NCI-H2171 treated with DMSO at 0.1 percent for 48 hours (cell line): ENCODE measurements around the gene AATK.
A peak's percentile ranks its signal among the peaks of the same experiment; 100 is the strongest.

Experiments used
- DNase-seq: peaks from one replicate; lab custom pipeline; 2025; lab: John Stamatoyannopoulos, UW

The AATK gene

GRCh38 chr17:81127133-81127455 lies 38.9 kb downstream of the AATK start:
- no peak for DNase-seq

GRCh38 chr17:81126281-81127132 lies 39.5 kb downstream of the AATK start:
- no peak for DNase-seq

GRCh38 chr17:81125573-81126081 lies 40.4 kb downstream of the AATK start:
- peak; percentile 35 for DNase-seq

GRCh38 chr17:81124377-81124776 lies 41.6 kb downstream of the AATK start:
- DNase-seq: no peak

- no peak for DNase-seq
Observed at GRCh38 chr17:81123052-81124048, 42.7 kb downstream of the AATK start.

- DNase-seq: no peak
Observed at GRCh38 chr17:81121841-81122733, 43.9 kb downstream of the AATK start.

- DNase-seq: no peak
Observed at GRCh38 chr17:81120695-81121621, 45.1 kb downstream of the AATK start.

- no peak for DNase-seq
Observed at GRCh38 chr17:81120149-81120484, 45.9 kb downstream of the AATK start.

GRCh38 chr17:81119223-81120148 lies 46.5 kb downstream of the AATK start:
- DNase-seq: no peak

- no peak for DNase-seq
Observed at GRCh38 chr17:81118308-81119221, 47.5 kb downstream of the AATK start.

GRCh38 chr17:81117672-81118198 lies 48.3 kb downstream of the AATK start:
- no peak for DNase-seq

GRCh38 chr17:81116704-81117103 lies 49.3 kb downstream of the AATK start:
- no peak for DNase-seq

GRCh38 chr17:81115749-81116464 lies 50.1 kb downstream of the AATK start:
- DNase-seq: no peak

- no peak for DNase-seq
Observed at GRCh38 chr17:81115219-81115618, 50.8 kb downstream of the AATK start.

- DNase-seq: peak; percentile 41
Observed at GRCh38 chr17:81114351-81115093, 51.5 kb downstream of the AATK start.

GRCh38 chr17:81113158-81113724 lies 52.8 kb downstream of the AATK start:
- DNase-seq: no peak
